CD1c-positive myeloid dendritic cell (primary cell): ENCODE results near the gene TEX26.

Experiments
- DNase-seq: peaks from one replicate; pipeline ENCODE4 v3.0.0-alpha.2; 2016; ENCODE audit errors: extremely low spot score

TEX26 gene

DNA sequence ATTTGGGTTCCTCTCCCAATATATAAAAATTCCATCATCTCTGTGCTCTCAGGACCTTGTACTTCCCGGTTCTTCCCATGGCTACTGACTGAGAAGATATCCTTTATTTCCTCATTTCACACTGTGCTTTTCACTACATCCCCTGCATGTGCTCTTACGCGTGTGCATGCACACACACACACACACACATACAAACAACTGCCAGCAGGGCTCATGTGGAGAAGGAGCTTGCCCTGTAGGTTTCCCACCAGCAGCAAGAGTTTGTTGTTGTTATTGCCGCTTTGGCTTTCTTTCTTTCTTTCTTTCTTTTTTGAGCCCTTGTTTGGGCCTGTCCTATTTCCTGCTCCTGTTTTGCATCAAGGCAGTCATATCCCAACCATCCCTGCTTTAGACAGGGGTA, 43.6 kb downstream of the TEX26 start:
- no peak for DNase-seq

DNA sequence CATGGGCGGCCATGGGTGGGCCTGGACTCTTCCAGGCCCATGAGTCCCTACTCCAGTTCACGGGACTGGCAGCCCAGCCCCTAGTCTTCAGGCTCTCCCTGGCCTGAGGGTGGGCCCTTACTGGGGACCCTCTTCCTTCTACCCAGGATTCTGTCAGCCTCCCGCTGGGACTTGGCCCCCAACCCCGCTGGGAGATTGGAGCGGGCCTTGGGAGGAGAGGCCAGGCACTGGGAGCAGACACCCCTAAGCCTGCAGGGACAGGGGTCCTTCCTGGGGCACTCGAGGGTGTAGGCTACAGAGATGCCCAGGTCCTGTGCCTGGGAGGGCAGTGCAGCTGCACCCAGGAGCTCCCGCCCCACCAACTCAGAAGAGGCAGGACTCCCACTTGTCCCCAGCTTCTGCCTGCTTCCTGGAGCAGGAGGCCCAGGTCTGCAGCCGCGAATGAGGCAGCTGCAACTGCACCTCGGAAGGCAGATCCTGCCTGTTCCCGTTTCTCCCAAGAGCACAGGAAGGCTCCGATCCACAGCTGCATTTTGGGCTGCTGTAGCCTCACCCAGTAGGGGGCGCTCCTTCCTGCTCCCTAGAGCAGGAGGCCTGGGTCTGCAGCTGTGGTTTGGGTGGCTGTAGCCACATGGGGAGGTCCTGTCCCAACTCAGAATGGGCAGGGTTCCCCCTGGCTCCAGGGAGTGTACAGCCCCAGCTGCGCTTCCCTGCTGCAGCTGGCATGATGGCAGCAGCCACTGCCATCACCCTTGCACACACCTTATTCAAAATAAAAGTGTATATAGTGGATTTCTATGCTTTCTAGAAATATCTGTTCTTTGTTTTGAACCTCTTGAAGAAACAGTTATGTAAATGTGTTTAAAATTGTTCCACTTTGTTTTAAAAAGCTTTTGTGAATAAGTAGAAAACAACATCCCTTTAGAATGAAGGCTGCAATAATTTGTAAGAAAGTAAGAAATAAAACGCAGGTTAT, 46.8 kb downstream of the TEX26 start:
- DNase-seq: peak; percentile 64

DNA sequence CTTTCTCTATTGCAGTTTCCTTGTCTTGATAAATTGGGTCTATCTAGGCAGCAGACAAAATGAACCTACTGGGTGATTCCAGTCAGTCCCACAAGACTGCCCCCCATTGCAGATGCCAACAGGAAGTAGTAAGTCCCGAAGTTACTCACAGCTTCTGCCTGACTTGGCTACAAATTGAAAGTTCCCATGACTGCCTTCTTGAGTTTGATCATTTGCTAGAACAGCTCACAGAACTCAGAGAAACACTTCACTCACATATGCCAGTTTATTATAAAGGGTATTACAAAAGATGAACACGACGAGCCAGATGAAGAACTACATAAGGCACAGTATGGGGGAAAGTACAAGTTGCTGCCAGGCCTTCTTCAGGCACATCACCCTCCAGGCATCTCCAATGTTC, 50.0 kb downstream of the TEX26 start:
- DNase-seq: no peak

DNA sequence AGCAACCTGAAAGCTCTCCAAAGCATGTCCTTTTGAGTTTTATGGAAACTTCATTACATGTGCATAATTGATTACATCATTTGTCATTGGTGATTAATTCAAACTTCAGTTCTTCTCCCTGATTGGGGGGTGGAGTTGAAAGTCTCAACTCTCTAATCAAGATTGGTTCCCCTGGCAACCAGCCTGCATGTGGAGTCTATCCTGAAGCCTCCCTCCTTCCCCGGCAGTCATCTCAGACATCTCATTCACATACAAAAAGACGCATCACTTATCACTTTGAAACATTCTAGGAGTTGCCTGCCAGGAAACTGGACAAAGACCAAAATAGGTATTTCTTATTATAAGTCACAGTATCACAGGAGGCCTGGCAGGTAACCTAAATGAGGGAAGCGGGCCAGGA, 50.5 kb downstream of the TEX26 start:
- no peak for DNase-seq

DNA sequence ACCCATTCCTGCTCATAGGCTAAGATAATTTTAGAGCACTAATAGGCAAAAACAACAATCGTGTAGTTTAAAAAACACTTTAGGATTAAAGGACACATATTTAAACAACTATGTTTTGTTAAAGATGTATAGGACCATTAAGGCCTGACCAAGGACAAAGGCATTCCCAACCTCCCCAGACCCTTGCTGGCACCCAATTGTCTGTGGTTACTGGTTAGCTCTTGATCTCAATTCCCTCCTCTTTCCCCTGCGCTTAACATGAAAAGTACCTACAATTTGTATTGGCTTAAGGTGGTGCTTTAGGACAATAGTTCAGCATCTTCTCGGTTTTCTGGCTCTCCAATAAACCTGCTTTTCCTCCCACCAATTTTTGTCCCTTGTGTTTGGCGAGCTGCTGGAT, 51.0 kb downstream of the TEX26 start:
- DNase-seq: no peak

DNA sequence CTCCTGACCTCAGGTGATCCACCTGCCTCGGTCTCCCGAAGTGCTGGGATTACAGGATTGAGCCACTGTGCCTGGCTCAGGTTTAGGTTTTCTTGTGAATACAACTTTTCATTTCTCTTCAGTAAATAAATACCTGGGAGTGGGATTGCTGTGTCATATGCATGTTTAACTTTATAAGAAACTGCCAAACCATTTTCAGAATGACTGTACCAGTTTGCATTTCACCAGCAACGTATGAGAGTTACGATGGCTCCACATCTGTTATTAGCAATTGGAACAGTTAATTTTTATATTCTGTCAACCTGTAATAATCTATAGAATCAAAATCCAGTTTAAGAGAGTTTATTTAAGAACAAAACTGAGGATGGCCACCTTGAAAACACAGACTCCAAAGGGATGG, 52.2 kb downstream of the TEX26 start:
- DNase-seq: no peak

DNA sequence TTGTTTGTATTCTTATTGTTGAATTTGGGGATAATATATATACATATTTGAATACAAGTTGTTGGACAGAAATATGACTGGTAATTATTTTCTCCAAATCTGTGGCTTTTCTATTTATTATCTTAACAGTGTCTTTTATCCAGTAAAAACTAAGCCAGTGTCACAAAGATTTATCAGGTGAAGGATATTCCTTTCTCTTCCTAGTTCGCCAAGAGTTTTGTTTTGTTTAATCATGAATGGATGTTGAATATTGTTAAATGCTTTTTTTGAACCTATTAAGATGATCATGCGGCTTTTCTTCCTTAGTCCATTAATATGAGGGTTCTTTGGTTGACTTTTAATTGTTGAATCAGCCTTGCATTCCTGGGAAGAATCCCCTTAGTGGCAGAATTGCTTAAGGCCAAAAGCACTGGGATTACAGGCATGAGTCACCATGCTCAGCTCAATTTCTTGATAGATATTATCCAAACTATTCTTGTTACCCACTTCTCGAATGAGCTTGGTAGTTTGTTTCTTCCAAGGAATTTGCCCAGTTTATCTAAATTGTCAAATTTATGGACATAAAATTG, 53.3 kb downstream of the TEX26 start:
- no peak for DNase-seq

DNA sequence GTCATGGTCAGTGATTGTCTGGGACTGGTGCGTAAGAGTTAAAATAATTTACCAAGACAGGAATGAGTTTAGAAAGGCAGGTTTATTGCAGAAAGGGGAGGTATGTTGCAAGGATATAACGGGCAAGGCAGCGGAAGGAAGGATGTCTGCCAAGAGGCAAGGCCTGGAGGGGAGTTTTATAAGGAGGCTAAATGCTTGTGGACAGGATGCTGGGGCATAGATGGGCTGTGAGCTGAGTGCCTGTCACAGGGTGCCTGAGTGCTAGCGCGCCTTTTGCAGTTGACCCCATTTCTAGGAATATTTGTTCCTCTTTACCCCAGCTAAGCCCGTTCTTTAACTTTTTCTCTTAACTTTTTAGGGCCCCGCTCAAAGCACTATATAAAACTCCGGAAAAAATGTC, 58.7 kb downstream of the TEX26 start:
- DNase-seq: no peak

DNA sequence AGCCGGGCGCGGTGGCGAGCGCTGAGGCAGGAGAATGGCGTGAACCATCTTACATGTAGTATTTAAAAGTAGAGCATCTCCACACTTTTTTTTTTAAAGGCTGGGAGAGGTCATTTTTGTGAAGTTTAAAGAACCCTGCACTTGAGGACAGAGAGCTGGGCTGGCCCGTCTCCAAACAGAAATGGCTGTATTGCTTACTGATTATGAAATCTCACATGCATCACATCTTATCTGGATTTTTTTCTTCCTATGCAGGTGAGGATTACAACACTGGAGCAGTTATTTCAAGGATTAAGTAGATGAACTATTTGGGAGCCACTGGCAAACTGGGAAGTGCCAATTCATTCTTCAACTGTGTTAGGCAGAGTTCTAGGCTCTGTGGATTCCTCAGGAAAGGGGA, 59.5 kb downstream of the TEX26 start:
- no peak for DNase-seq

DNA sequence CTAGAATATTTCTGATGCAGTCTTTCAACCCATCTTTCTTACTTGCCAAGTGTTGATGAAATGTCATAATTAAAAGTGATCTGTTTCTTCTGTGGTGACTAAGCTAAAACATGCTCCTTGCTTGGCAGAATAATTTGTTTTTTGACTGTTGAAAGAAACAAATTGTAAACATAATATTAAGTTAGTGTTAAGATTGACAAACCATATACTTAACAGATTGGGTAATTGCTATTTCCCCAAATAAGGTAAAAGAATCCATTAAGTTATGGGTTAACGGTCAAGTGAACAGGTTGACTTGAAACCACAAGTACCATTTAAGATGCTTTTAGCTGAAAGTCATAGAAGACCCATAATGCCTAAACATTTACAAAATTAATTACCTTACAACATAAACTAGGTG, 62.9 kb downstream of the TEX26 start:
- DNase-seq: no peak

DNA sequence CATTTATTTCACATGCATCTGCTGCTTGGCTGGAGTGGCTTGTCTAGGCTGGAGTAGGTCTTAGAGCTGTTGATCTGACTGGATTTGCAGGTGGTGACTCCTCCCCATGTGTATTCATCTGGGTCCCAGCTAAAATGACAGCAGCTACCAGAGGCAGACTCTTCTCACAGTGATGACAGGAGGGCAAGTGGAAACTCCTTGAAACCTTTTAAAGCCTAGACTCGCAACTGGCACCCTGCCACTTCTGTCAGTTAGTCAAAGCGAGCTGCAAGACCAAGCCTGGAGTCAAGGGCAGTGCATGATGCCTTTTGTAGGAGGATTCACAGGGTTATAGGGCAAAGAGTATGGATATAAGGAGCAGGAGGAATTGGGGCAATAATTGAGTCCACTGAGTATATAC, 65.2 kb downstream of the TEX26 start:
- no peak for DNase-seq

DNA sequence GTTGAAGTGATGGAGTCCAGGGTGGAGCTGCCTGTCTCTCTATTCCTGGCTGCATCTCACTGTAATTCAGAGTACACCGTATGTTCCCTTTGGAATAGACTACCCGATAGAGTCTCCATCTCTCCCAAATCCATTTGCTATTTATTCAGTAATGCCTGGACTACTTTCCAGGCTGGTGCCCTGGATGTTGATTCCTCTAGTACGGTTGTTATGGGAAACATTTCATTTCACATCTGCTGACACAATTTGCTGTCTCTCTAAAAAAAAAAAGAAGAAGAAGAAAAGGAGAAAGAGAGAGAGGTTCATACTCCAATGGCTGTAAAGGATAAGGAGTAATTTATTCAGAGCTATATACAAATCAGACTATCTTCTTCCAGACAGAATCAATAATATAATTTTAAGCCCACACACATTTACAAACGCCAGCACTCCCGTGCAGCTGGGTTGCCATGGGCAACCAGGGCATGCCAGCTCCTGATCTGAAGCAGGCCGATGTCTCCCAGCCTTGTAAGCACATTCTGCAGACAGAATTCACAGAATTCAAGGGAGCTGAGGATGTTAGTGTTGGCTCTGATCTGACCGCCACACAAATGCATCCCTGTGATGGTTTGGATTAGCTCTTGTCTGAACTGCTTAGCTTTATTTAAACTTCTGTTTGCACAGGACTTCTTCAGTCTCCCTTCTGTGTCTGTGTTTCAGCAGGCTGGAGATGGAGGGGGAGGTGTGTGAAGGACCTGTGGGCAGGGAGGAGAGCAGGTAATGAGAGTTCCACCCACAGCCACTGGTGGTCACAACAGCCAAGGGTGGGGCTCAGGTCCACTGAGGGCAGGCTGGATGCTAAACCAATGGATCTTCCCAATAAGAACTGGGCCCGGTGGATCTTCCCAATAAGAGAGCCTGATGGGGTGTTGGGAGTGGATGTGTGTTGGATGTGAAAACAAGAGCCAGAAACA, 66.0 kb downstream of the TEX26 start:
- no peak for DNase-seq

DNA sequence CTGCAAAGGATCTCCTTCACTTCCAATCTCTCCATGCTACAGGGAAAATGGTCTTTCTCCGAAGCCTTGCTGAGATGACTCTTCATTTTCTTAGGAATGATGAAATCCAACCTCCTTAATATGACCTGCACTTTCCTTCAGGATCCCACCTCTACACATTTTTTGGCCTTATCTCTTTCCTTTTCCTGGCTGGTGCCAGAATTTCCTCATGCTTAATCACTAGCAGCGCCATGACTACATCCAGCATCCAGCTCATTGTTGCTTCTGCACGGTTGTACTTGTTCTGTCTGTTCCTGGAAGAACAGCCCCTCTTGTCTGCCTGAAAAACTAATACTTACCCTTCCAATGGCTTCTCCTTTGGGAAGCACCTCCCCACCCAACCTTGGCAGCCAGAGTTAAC, 68.4 kb downstream of the TEX26 start:
- DNase-seq: no peak

DNA sequence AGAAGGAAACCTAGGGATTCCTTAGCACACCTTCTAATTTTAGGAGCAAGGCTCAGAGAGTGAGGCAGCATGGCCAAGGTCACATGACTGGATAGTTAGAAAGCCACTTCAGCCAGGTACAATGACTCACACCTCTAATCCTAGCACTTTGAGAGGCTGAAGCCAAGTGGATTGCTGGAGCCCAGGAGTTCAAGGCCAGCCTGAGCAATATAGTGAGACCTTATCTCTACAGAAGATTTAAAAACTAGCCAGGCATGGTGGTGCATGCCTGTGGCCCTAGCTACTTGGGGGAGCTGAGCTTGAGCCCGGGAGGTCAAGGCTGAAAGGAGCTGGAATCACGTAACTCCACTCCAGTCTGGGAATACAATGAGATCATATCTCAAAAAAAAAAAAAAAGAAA, 69.2 kb downstream of the TEX26 start:
- DNase-seq: no peak

DNA sequence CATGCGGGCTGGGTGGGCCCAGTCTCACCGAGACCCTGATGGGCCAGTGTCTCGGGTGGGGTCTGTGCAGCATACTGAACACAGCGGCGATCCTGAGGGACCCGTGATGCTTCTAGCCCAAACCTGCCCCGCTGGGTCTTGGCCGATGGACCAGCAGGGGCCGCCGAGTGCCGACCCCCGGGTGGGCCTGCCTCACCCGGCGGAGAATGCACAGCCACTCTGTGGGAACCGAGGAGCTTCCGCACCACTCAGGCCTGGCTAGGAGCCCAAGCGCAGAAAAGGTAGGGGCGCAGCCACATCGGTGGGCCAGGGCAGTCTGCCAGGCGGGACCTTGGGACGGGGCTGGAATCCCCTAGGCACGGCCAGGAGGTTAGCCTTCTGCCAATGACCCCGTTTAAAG, 72.6 kb downstream of the TEX26 start:
- no peak for DNase-seq

DNA sequence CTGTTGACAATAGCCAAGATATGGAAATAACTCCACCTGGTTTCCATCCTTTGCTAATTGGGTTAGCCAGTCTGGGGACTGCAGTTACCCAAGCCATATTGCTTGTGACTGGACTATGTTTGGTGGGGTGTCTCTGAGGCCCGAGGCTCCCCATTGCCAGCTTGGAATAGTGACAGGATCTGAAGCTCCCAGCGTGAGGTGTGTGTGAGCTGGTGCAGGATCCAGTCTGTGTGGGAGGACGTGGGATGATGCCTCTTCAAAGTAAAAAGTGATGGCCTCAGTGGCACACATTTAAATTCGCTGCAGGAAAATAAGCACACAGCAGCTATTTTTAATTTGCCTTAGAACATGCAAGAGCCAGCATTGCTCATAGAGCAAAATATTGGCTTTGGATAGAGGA, 75.0 kb downstream of the TEX26 start:
- no peak for DNase-seq

DNA sequence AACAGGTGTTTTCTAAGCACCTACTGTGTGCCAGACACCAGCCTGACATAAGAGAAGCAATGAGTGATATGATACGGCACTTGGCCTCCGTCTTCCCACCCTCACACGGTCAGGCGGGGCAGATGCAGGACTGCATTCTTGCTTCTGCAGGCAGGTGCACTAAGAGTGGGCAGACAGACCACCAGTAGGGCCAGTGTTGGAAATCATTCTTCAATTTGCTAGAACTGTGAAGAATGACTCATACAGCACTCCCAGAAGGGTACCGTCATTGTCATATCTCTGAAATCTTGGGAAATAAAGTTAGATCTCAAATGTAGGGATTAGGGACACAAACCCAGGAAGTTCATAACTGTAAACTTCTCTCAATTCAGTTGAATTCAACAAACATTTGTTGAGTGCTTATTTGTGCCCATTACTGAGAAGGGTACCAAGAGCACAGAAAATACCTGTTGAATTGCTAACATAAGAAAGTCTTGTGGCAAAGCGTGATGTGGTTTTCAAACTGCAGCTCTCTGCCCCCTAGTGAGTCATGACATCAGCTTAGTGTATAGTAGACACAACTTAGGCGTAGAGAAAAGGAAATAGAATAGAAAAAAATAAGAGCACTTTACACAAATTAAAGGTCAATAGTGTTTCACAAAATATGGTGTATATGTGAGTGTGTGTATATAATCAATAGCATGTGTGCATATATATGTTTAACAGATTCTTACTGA, 76.1 kb downstream of the TEX26 start:
- DNase-seq: no peak

DNA sequence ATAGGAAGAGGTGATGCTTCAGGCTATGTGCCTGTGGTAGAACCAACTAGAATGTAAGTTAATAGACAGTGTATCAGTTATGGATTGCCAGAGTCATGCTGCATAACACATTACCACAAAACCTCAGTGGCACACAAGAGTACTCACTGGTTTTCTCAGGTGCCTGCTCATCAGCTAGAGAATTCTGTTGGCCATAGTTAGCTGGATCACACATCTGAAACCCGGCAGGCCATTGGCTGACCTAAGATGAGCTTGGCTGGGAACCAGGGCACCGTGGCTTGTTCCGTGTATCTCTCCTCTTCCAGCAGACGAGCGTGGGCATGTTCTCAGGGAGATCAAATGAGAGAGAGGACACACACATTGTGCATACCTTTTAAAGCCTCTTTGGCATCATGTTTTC, 76.7 kb downstream of the TEX26 start:
- no peak for DNase-seq

DNA sequence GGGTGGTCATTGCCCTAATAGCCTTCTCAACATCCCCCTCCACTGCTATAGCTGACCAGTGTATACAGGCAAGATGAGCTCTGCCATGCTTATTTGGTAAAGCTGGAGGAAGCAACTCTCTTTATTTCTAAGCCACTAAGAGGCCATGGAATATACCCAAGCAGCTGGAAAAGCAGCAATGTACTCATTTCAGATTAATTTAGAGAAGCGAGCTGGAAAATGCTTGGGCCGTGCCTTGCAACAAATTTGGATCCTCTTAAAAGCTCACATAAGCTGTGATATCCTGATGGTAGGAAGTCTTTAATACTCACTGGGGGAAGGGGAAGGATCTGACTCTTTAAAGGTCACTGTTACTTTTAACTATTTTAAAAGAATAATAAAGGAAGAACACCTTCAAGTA, 77.8 kb downstream of the TEX26 start:
- no peak for DNase-seq

DNA sequence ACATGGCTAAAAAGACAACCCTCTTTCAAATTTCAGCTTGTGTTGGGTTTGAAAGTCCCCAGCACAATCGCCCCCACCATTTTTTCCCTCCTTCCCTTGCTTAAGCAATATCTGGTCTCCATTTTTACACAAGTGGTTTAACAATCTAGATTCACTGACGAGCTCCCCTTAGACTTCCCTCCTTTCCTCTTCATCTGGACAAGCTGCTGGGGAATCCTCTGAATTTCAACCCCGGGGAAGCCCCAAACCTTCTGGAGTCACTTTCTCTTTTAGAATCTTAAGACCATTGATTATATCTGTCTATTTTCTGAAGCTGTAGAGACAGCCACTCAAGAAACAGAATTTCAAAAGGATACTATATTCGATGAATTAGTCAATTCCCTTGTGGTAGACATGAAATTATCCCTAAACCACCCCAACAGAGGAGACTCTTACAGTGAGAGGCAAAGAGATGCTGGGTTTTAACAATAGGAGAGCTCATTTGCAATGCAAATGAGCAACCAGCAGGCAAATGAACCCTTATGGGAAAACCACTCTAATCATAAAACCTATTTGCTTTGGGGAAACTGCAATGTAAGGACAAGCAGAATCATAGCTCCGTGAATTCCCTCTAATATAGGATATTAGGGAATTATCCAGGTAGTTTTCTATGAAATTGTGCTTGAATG, 78.9 kb downstream of the TEX26 start:
- DNase-seq: no peak
